Stimulated activated CD8-positive, alpha-beta memory T cell treated with anti-CD3 and anti-CD28 coated beads, Interleukin-4, amount 100 ng/mL, for 48 hours (primary cell): ENCODE measurements around the gene SLC35D1.
"Not testable (repeated sequence)": the region's sequence is repeated elsewhere in the genome, so short reads cannot be mapped to it uniquely, and the experiment has no call there.

ENCODE experiments used
- DNase-seq: peaks from one replicate; pipeline ENCODE4 v3.0.0-alpha.2; 2020

Gene SLC35D1

DNA sequence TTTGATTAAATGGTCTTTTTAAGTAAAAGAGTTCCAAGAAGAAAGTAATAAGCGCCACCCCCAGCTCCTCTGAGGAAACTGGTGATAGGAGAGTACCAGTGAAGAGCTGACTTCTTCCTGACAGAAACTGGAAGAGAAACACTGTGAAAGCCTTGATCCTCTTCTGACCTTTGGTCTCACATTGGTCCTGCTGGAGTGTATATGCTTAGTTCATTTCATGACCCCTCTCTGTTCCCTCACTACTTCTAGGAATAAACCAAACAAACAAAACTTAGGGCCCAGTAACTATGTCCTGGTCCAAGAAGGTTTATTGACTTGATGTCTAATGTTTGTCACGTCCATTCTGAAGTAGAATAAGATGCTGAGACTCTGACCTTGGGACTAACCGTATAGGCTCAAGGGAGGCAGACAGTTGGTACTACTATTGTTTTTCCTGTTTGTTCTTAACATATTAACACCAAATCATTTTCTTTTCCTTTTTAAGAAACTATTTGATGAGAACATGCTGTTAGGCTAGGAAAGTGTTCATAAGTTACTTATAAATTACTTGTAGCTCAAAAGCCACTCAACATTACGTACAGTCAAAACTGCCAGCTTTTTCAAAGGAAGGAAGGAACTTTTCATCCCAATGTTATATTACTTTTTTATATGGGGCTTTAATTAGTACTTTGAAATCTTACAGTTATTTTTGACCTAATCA is 71.2 kb downstream of the SLC35D1 start:
- no peak for DNase-seq

DNA sequence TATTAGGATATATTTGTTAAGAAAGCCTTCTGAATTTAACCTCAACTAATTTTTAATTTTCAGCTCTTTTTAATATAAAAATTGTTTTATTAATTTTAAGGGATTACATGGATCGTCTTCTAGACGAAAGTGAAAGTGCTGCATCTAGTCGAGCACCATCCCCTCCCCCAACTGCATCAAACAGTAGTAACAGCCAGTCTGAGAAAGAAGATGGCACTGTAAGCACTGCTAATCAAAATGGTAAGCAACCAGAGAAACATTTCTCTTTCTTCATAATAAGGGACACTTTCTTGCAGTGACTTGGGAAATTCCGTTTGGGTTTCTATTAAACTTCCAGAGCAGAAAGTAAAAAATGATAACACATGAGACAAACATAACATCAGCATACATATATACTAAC is 72.3 kb downstream of the SLC35D1 start:
- DNase-seq: no peak

DNA sequence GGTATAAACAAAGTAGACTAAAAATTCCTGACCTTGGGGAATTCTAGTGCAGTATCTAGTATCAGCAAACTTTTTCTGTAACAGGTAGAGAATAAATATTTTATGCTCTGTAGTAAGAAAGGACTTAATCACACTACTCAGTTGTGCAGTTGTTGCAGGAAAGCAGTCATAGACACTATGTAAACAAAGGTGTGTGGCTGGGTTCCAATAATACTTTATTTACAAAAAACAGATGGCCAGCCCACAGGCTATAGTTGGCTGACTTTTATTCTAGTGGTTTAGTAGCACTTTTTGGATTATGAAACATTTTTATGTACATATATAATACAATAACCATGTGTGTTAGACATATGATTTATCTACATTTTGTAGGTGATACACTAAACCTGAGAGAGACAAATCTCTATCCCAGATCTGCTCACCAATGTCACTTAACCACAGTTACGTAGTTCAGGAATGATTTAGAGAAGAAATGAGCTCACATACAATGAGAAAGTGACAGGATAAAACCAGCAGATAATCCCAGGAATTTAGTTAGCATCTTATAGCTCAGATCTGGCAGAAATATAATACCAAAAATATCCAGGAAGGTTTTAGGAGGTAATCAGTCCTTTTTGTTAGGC is 73.1 kb downstream of the SLC35D1 start:
- DNase-seq: no peak

DNA sequence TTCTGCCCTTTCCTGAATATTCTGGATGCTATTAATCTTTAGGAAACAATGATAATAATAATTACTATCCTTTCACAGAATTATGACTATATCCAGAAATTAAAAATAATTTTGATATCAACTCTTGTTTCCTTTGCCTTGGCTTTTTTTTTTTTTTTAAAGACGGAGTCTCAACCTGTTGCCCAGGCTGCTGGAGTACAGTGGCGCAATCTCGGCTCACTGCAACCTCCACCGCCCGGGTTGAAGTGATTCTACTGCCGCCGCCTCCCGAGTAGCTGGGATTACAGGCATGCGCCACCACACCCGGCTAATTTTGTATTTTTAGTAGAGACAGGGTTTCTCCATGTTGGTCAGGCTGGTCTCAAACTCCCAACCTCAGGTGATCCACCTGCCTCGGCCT is 74.3 kb downstream of the SLC35D1 start:
- not testable (repeated sequence) for DNase-seq

DNA sequence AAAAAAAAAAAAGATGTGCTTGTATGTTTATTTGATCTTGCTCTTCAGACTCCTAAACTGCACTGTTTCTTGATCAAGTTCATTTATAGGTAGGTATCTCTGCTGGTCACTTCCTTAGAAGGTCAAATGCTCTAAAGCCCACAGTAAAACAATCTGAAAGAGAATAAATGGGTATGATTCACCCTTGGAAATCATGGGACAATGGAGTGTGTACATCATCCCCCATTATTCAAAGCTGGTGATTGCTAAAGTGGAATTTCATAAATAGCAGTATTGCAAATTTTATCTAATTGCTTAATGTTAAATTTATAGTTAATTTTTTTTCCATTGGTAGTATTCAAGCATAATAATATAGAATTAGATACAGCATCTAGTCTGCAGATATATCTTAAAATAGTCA is 75.7 kb downstream of the SLC35D1 start:
- no peak for DNase-seq

DNA sequence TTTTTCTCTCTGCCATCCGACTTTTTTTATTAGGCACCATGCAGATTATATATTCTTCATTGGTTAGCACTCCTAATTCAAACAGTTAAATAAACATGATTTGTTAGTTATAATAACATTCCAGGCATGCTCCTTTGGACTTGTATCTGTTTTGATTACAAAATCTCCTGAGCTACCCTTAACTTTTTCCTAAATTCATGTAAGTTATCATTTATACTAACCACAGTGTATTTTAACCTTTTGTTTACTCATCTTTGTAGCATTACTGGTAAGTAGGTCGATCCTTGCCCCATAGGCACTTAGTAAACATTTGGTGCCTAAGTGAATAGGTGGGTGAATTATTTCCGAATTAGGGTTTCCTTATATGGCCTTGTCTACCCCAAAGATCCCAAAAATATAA is 85.4 kb downstream of the SLC35D1 start:
- DNase-seq: no peak

DNA sequence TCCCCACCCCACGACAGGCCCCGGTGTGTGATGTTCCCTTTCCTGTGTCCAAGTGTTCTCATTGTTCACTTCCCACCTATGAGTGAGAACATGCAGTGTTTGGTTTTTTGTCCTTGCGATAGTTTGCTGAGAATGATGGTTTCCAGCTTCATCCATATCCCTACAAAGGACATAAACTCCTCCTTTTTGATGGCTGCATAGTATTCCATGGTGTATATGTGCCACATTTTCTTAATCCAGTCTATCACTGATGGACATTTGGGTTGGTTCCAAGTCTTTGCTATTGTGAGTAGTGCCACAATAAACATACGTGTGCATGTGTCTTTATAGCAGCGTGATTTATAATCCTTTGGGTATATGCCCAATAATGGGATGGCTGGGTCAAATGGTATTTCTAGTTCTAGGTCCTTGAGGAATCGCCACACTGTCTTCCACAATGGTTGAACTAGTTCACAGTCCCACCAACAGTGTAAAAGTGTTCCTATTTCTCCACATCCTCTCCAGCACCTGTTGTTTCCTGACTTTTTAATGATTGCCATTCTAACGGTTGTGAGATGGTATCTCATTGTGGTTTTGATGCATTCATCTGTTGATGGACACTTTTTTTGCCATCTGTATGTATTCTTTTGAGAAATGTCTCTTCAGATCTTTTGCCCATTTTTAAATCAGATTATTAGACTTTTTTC is 87.6 kb downstream of the SLC35D1 start:
- DNase-seq: not testable (repeated sequence)

DNA sequence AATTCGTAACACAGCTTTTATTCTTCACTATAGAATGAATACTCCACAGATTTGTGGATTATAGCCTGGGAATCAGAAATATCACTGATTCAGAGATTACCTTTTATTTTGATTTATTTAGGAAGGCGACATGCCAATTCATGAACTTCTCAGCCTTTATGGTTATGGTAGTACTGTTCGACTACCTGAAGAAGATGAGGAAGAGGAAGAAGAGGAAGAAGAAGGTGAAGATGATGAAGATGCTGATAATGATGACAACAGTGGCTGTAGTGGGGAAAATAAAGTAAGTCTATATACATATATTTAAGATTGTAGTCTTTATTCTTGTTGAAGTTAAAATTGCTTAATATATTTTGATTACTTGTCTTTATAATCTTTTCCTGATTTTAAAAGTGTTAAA is 96.0 kb downstream of the SLC35D1 start:
- DNase-seq: no peak

DNA sequence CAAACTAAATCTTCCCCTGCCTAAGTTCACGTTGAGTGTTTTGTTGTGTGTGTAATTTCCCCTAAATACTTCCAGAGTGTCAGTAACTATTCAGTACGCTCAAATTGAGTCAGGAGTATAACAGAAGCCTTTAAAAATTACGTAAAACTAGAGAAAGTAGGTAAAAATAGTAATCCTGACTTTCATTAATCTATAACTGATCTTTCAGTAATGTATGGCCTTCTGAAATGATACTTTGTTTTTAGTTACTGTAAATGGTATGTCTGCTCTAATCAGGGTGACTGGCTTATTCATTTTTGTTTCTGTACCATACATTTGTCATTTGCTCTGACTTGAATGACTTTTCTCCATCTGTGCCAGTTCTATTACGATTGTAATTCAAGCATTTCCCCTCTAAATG is 99.7 kb downstream of the SLC35D1 start:
- no peak for DNase-seq

DNA sequence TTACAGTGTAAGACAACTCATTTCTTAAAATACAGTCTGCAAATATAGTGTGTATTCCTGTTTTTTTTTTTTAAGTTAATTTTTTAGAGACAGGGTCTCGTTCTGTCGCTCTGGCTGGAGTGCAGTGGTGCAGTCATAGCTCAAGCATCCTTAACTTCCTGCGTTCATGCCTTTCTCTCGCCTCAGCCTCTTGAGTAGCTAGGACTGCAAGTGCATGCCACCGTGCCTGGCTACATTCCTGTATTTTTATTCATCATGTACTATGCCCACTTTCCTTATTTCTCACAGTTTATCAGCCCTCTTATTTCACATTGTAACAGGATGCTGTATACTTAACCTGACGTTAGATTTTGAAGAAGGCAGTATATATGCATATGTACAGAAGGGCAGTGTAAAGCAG is 102.4 kb downstream of the SLC35D1 start:
- DNase-seq: no peak
